WI38 (cell line): ENCODE data around the gene ASB4.

Source experiments
- H3K4me3 ChIP-seq: 2 replicates; pipeline ENCODE4 v1.5.1; 2011; ENCODE audit warnings: low read depth, mild to moderate bottlenecking, control low read depth, low read length
- CTCF ChIP-seq: IDR thresholded peaks from 2 replicates; pipeline ENCODE4 v1.5.1; 2012; ENCODE audit warnings: low read depth, mild to moderate bottlenecking, control low read depth, low read length

ASB4 gene

DNA sequence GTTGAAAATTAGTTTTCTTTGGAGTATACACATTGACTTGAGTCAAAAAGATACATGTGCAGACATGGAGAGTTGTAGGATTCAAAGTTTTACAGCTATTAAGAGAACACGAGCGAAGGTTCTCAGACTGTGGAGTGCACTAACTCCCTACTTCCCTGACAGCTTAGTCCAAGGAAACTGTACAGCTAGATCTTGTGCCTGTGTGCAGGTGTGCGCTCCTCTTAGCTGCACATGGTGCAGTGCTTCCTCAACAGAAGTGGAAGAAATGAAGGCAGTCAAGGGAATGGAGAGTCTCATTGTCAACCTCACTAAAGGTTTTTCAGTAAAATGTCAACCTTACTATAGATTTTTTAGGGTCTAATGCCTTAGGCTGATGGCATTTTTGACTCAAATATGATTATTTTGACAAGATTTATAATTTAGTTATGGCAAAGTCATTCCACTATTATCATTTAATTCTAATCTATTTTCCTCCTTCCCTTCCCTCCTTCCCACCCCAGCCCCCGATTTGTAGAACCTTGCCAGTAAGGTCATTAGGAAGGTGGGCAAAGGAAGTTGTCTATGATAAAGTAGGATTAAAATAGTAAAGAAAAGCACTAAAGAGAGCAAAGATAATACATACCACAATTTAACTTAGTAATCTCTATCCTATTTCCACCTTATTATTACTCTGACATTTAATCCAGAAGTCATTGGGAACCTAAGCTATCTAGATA, 97.0 kb downstream of the ASB4 start:
- no peak overlapping the region for H3K4me3 ChIP-seq
- no peak for TF ChIP-seq CTCF

DNA sequence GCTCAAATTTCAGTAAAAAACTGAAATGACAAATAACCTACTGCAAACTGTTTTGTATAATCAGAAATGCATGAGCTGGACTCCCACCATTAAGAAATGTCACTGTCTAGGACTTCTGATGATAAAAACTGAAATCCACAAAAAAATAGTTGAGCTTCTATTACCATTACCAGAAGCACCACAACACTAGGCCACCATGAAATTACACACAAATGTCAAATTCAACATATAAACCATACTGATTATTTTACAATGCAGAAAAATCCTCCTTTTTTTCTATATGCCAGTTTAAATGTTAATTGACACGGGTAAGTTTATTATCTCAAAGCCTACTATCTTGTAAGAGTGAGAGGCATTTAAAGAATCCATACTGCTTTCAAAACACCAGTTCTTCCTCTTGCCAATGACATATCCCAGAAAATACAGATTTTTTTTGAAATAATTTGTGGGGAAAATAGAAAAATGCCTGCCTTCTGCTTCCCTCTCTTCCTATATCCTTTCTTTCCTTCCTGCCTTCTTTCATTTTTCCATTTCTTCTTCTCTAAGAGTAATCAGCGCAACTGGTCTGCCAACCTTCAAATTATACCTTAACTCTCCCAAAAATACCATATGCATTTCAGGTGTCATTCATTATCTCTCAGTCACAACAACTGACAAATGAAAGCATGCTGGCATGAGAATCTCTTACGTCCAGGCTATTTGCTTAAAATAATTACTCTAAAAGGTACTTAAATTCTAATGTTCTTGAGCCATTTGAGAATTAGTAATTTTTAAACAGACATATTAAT, 98.3 kb downstream of the ASB4 start:
- TF ChIP-seq CTCF, result no peak
- no peak overlapping the region for H3K4me3 ChIP-seq

DNA sequence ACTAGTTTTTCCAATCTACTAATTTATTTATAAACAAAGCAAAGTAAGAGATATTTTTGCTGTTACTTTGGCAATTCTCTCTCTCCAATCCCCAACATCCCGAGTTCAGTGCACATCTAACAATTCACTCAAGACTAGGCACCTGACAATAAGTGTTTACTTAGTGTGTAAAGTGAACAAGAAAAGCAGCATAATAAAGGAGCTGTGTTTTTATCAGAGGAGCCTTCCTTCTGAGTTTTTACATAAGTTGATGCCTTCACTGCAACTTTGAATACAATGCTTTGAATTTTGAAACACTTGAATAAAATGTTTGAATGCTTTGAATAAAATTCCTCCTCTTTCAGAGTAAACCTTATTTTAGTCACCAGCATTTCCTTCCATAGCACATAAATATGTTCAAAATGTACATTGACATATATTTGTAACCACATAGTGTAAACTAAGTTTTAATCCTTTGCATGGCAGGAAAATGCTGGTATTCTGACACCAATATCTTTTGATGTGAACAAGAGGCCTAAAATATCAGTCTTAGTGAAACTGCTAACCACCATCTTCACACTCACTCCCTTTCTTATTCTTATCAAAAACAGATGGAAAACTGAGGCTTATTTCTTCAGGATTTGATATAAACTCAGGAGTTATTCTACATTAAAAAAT, 99.2 kb downstream of the ASB4 start:
- H3K4me3 ChIP-seq, result no peak overlapping the region
- TF ChIP-seq CTCF, result no peak

DNA sequence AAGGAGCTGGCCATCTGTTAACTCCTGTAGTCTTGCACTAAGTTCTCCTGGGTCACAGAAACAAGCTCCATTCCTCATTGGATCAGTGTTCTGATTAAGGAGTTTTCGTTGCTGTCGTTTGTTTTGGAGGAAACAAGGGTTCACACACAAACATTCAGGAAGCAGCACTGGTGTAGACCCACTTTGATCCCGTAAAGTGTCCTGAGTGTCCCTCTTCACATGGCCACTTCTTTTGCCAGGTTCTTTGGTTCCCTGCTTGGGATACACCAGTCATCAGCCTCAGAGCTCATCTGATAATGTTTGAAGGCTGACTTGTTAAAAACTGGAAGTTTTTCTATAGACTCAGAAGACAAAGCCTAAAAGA, 99.7 kb downstream of the ASB4 start:
- H3K4me3 ChIP-seq, result no peak overlapping the region
- no peak for TF ChIP-seq CTCF

DNA sequence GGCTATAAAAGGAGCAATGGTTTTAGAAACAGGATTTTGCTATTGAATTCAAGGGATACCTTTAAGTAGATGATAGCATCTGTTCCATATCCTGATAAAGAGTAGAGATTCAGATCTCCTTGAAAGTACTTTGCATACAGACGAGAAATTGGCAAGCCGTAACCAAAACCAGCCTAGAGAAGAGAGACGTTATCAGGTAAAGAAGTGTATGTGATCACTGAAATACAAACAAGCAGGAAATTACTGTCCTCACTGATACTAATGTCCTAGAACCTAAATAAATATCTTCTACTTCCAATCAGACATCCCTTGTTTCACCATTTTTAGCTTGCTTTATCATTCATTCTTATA, 101.2 kb downstream of the ASB4 start:
- no peak for TF ChIP-seq CTCF
- H3K4me3 ChIP-seq, result no peak overlapping the region

DNA sequence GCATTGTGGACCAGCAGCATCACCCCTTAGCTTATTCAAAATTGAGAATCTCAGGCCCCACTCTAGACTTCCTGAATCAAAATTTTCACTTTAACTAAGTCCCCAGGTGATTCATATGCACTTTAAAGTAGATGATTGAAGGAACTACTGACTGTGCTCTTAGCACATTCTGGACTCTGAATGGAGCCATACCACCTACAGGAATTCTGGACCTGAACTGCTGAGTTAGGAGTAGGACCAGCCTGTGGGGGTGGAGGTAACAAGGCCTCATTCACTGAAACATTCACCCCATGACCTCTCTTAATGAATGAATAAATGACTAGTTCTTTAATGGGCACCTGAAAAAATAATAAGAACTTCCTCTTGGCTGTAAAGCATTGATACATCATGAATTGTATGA, 103.3 kb downstream of the ASB4 start:
- no peak for TF ChIP-seq CTCF
- no peak overlapping the region for H3K4me3 ChIP-seq

DNA sequence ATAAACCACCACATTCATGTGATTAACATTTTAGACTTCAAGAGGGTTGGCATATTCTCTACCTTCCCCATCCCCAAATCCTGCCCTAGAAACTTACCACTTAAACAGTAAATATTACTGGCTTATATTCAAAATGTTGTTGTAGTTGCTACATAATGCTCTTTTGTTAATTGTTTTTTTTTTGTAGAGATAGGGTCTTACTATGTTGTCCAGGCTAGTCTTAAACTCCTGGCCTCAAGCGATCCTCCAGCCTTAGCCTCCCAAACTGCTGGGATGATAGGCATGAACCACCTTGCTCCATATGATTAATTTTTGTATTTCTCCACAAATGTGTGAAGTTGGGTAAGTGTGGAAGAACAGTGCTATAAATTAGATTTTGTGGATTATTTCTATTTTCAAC, 104.0 kb downstream of the ASB4 start:
- H3K4me3 ChIP-seq, result no peak overlapping the region
- no peak for TF ChIP-seq CTCF
